PC-3 (cell line): ENCODE results near the gene PTRHD1. TPM values are rescaled to one million over a fixed set of nuclear protein-coding genes. Genes with fewer than 3 reads are reported as not detected.
A peak's percentile ranks its signal among the peaks of the same experiment; 100 is the strongest.

Experiments
- ATAC-seq: fragments of 200-7000 bp; cut with Tn5 transposase; 2 replicates; pipeline ENCODE4 v1.9.1; 2020; ENCODE audit warnings: mild to moderate bottlenecking, moderate library complexity
- Bru-seq: library from RNA; stranded (reverse); fragments of 400-500 nt; gene quantifications from one replicate; lab custom pipeline; 2021; lab: Mats Ljungman, UMichigan
- BruChase-seq, 2 experiments: library from RNA; stranded (reverse); fragments of 400-500 nt; gene quantifications; one replicate each; lab custom pipeline; 2021; lab: Mats Ljungman, UMichigan
- BruUV-seq: library from RNA; stranded (reverse); fragments of 400-500 nt; replicated peaks from 2 replicates; lab custom pipeline; 2021; lab: Mats Ljungman, UMichigan
- CTCF ChIA-PET: fragments of 300-600 bp; sonication (Branson Sonifier 250); formaldehyde crosslinking; loops from one replicate; lab custom pipeline; 2022; ENCODE audit warnings: antibody characterized with exemption; lab: Charles Lee
- POLR2A ChIA-PET: fragments of 300-600 bp; sonication (Branson Sonifier 250); formaldehyde crosslinking; loops from one replicate; lab custom pipeline; 2022; ENCODE audit warnings: antibody characterized with exemption; ENCODE audit not compliant: unreplicated experiment; lab: Charles Lee
- DNase-seq: peaks from one replicate; pipeline ENCODE4 v3.0.0-alpha.2; 2015
- H2AFZ ChIP-seq: fragments of 300-600 bp; sonication (generic); 2 replicates; pipeline ENCODE4 v1.6.0; 2016; ENCODE audit warnings: antibody characterized with exemption, low read length
- H3F3A ChIP-seq: fragments of 300-600 bp; sonication (generic); one replicate; pipeline ENCODE4 v1.6.0; 2017; ENCODE audit warnings: antibody characterized with exemption, low read length, control low read depth, mild to moderate bottlenecking; ENCODE audit not compliant: unreplicated experiment
- H3K27ac ChIP-seq: fragments of 300-600 bp; sonication (generic); 2 replicates; pipeline ENCODE4 v1.5.1; 2016; ENCODE audit warnings: mild to moderate bottlenecking, low read length
- H3K27me3 ChIP-seq: fragments of 300-600 bp; sonication (generic); 2 replicates; pipeline ENCODE4 v1.6.1; 2016; ENCODE audit warnings: low read length, mixed read lengths
- H3K36me3 ChIP-seq: fragments of 300-600 bp; sonication (generic); 2 replicates; pipeline ENCODE4 v1.6.1; 2016; ENCODE audit warnings: low read depth, mixed run types, low read length, mixed read lengths
- H3K4me1 ChIP-seq: fragments of 300-600 bp; sonication (generic); 2 replicates; pipeline ENCODE4 v1.5.1; 2016; ENCODE audit warnings: low read length; ENCODE audit not compliant: insufficient read depth
- H3K4me2 ChIP-seq: fragments of 300-600 bp; sonication (generic); 2 replicates; pipeline ENCODE4 v1.6.0; 2016; ENCODE audit warnings: low read length
- H3K4me3 ChIP-seq: fragments of 300-600 bp; sonication (generic); 2 replicates; pipeline ENCODE4 v1.5.1; 2016; ENCODE audit warnings: mild to moderate bottlenecking, low read length, mixed read lengths
- H3K79me2 ChIP-seq: fragments of 300-600 bp; sonication (generic); 2 replicates; pipeline ENCODE4 v1.6.1; 2017; ENCODE audit warnings: low read length, mixed read lengths
- H3K9ac ChIP-seq: fragments of 300-600 bp; sonication (generic); 2 replicates; pipeline ENCODE4 v1.6.0; 2016; ENCODE audit warnings: mild to moderate bottlenecking, low read length
- H3K9me2 ChIP-seq: fragments of 300-600 bp; sonication (generic); replicated peaks from 2 replicates; pipeline ENCODE4 v1.6.1; 2016; ENCODE audit warnings: mixed run types, low read length, mixed read lengths
- H3K9me3 ChIP-seq: fragments of 300-600 bp; sonication (generic); 2 replicates; pipeline ENCODE4 v1.6.1; 2016; ENCODE audit warnings: low read length, mixed read lengths
- H4K20me1 ChIP-seq: fragments of 300-600 bp; sonication (generic); 2 replicates; pipeline ENCODE4 v1.6.1; 2016; ENCODE audit warnings: low read length, mixed read lengths
- CTCF ChIP-seq: fragments of 300-600 bp; sonication (generic); conservative IDR thresholded peaks from 2 replicates; pipeline ENCODE4 v1.5.1; 2017; ENCODE audit warnings: antibody characterized with exemption, low read depth, mild to moderate bottlenecking, low read length
- EZH2 ChIP-seq: fragments of 300-600 bp; sonication (generic); IDR thresholded peaks from one replicate; pipeline ENCODE4 v1.6.1; 2017; ENCODE audit warnings: antibody characterized with exemption, mild to moderate bottlenecking, low read length; ENCODE audit not compliant: unreplicated experiment
- EZH2phosphoT487 ChIP-seq: fragments of 300-600 bp; sonication (generic); IDR thresholded peaks from 2 replicates; pipeline ENCODE4 v1.6.1; 2018; ENCODE audit warnings: mild to moderate bottlenecking, antibody characterized with exemption, low read length, borderline replicate concordance
- intact Hi-C: fragments of 100-400 bp; cut with micrococcal nuclease; formaldehyde crosslinking; loops from 2 replicates; pipeline ENCODE4 v1.9.0; 2023
- long read RNA-seq: library from polyadenylated mRNA; unstranded; transcript quantifications from one replicate; pipeline ENCODE4 v2.0.0, GENCODE V29; 2021; ENCODE audit not compliant: unreplicated experiment
- total RNA-seq: library from RNA; depleted of rRNA; stranded (reverse); fragments of >200 nt; gene quantifications from 2 replicates; pipeline ENCODE4 v1.2.3, GENCODE V29; 2014; rRNA removed

Gene PTRHD1
- total RNA-seq (35.8 and 68.6 TPM in 2 replicates), Bru-seq, nascent RNA (percentile 74 among the genes with signal in this experiment), BruChase-seq, experiment 1, labeled RNA remaining after a 6-hour chase (percentile 86 among the genes with signal in this experiment), BruChase-seq, experiment 2, labeled RNA remaining after a 2-hour chase (percentile 69 among the genes with signal in this experiment)
- long read RNA-seq, transcript PTRHD1-201 (2 exons, 1,105 nt): major isoform, 51 of 52 reads
- long read RNA-seq, partial matches to known transcripts: 0 of 52 reads
- long read RNA-seq, other reads (novel, unspliced or antisense): 1 of 52 reads

GRCh38 chr2:24792874-24793760 lies at the start of gene PTRHD1, which contains the start of gene CENPO:
TSS of gene PTRHD1 (minus strand) at chr2:24793391. CDS start at chr2:24793377, 14 bp downstream.
TSS of gene CENPO (plus strand) at chr2:24793425. CDS start at chr2:24793920, 495 bp downstream.
- ATAC-seq (peak; percentile 86), DNase-seq (peak; percentile 96)
- Histone ChIP-seq H3K9me3 (no peaks in the 10 kb centered on the region), H3K36me3 (peaks cover 22% of the 10 kb centered on the region; the same call in 1 of the 2 replicates), H4K20me1 (no peaks in the 10 kb centered on the region), H2AFZ (peak within 1 kb of the TSS; percentile 78), H3K27ac (peak within 1 kb of the TSS; percentile 86), H3K4me3 (peak within 1 kb of the TSS; percentile 76), H3F3A (no peaks in the 10 kb centered on the region), H3K79me2 (peaks cover 52% of the 10 kb centered on the region), H3K4me1 (peaks cover 23% of the 10 kb centered on the region), H3K9me2 (no peaks in the 10 kb centered on the region), H3K9ac (peak within 1 kb of the TSS; percentile 92), H3K4me2 (peak within 1 kb of the TSS; percentile 88), H3K27me3 (no peaks in the 10 kb centered on the region)
- intact Hi-C loops: loop anchor here (1.0 to 5.0 kb wide), 6 partner anchors 13 to 383 kb away; partner anchors contain the start of genes EFR3B and NCOA1
- TF ChIP-seq EZH2phosphoT487: no peak
- peak; percentile 72 for TF ChIP-seq CTCF
- TF ChIP-seq EZH2: no peak
- CTCF ChIA-PET: interaction anchor here (0.5 to 2.7 kb wide), 7 partner anchors 17 to 384 kb away, joined by 3 to 23 read pairs (median 5); no protein-coding TSS in a partner anchor
- BruUV-seq: no TSS peak
- POLR2A ChIA-PET: interaction anchor here (0.5 to 0.8 kb wide), 6 partner anchors 13 to 390 kb away, joined by 3 to 4 read pairs (median 4); no protein-coding TSS in a partner anchor

- no peaks in the 10 kb centered on the region for H3K79me2 ChIP-seq
- no peaks in the 10 kb centered on the region for H3K9me2 ChIP-seq
- H2AFZ ChIP-seq: no peak overlapping the region
- no peaks in the 10 kb centered on the region for H3F3A ChIP-seq
- POLR2A ChIA-PET: no interaction called here
- intact Hi-C loops: no loop called here
- H3K4me1 ChIP-seq: no peaks in the 10 kb centered on the region
- ATAC-seq (no peak), DNase-seq (no peak)
- TF ChIP-seq EZH2phosphoT487 (no peak), EZH2 (no peak), CTCF (no peak)
- H3K36me3 ChIP-seq: no peaks in the 10 kb centered on the region
- no peak overlapping the region for H3K9ac ChIP-seq
- no peaks in the 10 kb centered on the region for H3K27me3 ChIP-seq
- CTCF ChIA-PET: no interaction called here
- H3K4me2 ChIP-seq: no peak overlapping the region
- H4K20me1 ChIP-seq: no peaks in the 10 kb centered on the region
- no peaks in the 10 kb centered on the region for H3K9me3 ChIP-seq
- no peak overlapping the region for H3K4me3 ChIP-seq
- H3K27ac ChIP-seq: no peak overlapping the region
- BruUV-seq: no TSS peak
Measured at GRCh38 chr2:24842081-24843050, 49.2 kb upstream of the PTRHD1 start.
